C4-2B (cell line): ENCODE measurements around the gene KLK3.

Experiments used
- CTCF ChIP-seq: fragments of 450-650 bp; conservative IDR thresholded peaks from 2 replicates; pipeline ENCODE4 v1.5.1; 2017; ENCODE audit warnings: mild to moderate bottlenecking
- ZFX ChIP-seq: fragments of 450-650 bp; IDR thresholded peaks from 2 replicates; pipeline ENCODE4 v1.6.1; 2017

DNA sequence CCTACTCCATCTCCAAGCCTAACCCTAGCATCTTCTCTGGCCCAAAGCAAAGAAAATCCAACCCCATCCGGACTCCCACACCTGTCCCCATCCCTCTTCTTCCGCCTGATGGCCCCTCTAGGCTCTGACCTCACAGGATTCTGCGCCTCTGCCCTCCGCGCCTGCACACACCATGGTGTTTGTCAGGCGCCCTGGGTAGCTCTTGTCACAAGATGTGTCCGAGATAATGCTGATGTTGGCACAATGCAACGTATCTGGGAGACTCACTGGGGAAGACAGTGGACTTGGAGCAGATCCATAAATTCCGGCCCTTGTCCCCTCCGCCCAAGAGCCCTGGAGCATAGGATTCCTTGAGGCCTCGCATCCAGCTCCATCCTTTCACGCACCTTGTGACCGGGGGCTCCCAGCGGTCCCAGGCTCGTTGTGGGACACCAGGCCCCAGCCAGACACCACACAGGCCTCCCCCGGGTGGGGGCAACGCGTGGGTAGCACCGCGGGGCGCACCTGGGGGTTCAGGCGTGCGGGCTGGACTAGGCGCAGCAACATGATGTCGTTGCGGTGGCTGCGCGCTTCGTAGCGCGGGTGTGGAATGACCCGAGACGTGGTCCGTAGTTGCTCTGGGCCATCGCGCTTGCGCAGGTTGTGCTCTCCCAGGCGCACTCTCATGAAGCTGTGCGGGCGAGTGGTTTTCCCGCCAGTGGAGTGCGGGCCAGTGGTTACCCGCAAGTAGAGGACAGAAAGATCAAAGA is 28.0 kb upstream of the KLK3 start:
- TF ChIP-seq CTCF: no peak
- no peak for TF ChIP-seq ZFX
